Measurements from ENCODE around the gene C11orf97.

The C11orf97 gene

GRCh38 chr11:94557992-94558391 is 45.7 kb downstream of the C11orf97 start:
- TF ChIP-seq TAF1 (IDR thresholded peaks at IDR 0.05; ENCODE audit: borderline replicate concordance, insufficient read depth, low read length) = no peak
- no peak for TF ChIP-seq FOXP2 (optimal IDR thresholded peaks at IDR 0.05; ENCODE audit: borderline replicate concordance, extremely low read depth, extremely low read length, insufficient read depth)
- no peak for TF ChIP-seq POLR2AphosphoS5 (IDR thresholded peaks at IDR 0.05; ENCODE audit: low read depth, low read length)
- no peak for TF ChIP-seq SIN3A (IDR thresholded peaks at IDR 0.05; ENCODE audit: borderline replicate concordance, insufficient read depth, low read length)
- TF ChIP-seq REST (IDR thresholded peaks at IDR 0.05; ENCODE audit: insufficient read depth in 1 of 2, low read depth in 2 of 2, low read length in 2 of 2) = no peak

GRCh38 chr11:94558468-94558867 is 46.2 kb downstream of the C11orf97 start:
- TF ChIP-seq REST (IDR thresholded peaks at IDR 0.05; ENCODE audit: insufficient read depth in 1 of 2, low read depth in 2 of 2, low read length in 2 of 2) = no peak
- no peak for TF ChIP-seq POLR2AphosphoS5 (IDR thresholded peaks at IDR 0.05; ENCODE audit: low read depth, low read length)
- no peak for TF ChIP-seq TAF1 (IDR thresholded peaks at IDR 0.05; ENCODE audit: borderline replicate concordance, insufficient read depth, low read length)
- TF ChIP-seq SIN3A (IDR thresholded peaks at IDR 0.05; ENCODE audit: borderline replicate concordance, insufficient read depth, low read length) = no peak
- TF ChIP-seq FOXP2 (optimal IDR thresholded peaks at IDR 0.05; ENCODE audit: borderline replicate concordance, extremely low read depth, extremely low read length, insufficient read depth) = no peak

- no peak for TF ChIP-seq SIN3A (IDR thresholded peaks at IDR 0.05; ENCODE audit: borderline replicate concordance, insufficient read depth, low read length)
- TF ChIP-seq FOXP2 (optimal IDR thresholded peaks at IDR 0.05; ENCODE audit: borderline replicate concordance, extremely low read depth, extremely low read length, insufficient read depth) = no peak
- no peak for TF ChIP-seq TAF1 (IDR thresholded peaks at IDR 0.05; ENCODE audit: borderline replicate concordance, insufficient read depth, low read length)
- no peak for TF ChIP-seq POLR2AphosphoS5 (IDR thresholded peaks at IDR 0.05; ENCODE audit: low read depth, low read length)
- no peak for TF ChIP-seq REST (IDR thresholded peaks at IDR 0.05; ENCODE audit: insufficient read depth in 1 of 2, low read depth in 2 of 2, low read length in 2 of 2)
Measured at GRCh38 chr11:94558932-94559331, 46.7 kb downstream of the C11orf97 start.

- no peak for TF ChIP-seq TAF1 (IDR thresholded peaks at IDR 0.05; ENCODE audit: borderline replicate concordance, insufficient read depth, low read length)
- no peak for TF ChIP-seq POLR2AphosphoS5 (IDR thresholded peaks at IDR 0.05; ENCODE audit: low read depth, low read length)
- no peak for TF ChIP-seq FOXP2 (optimal IDR thresholded peaks at IDR 0.05; ENCODE audit: borderline replicate concordance, extremely low read depth, extremely low read length, insufficient read depth)
- TF ChIP-seq SIN3A (IDR thresholded peaks at IDR 0.05; ENCODE audit: borderline replicate concordance, insufficient read depth, low read length) = no peak
- TF ChIP-seq REST (IDR thresholded peaks at IDR 0.05; ENCODE audit: insufficient read depth in 1 of 2, low read depth in 2 of 2, low read length in 2 of 2) = no peak
Measured at GRCh38 chr11:94559361-94559760, 47.1 kb downstream of the C11orf97 start.

- TF ChIP-seq TAF1 (IDR thresholded peaks at IDR 0.05; ENCODE audit: borderline replicate concordance, insufficient read depth, low read length) = no peak
- TF ChIP-seq FOXP2 (optimal IDR thresholded peaks at IDR 0.05; ENCODE audit: borderline replicate concordance, extremely low read depth, extremely low read length, insufficient read depth) = no peak
Measured at GRCh38 chr11:94560834-94561233, 48.6 kb downstream of the C11orf97 start.

All from PFSK-1 (cell line).